WI38 (cell line): Measurements from ENCODE around the gene MAP2K3.

Experiments used
- H3K4me3 ChIP-seq: 2 replicates; pipeline ENCODE4 v1.5.1; 2011; ENCODE audit warnings: low read depth, mild to moderate bottlenecking, control low read depth, low read length
- CTCF ChIP-seq: IDR thresholded peaks from 2 replicates; pipeline ENCODE4 v1.5.1; 2012; ENCODE audit warnings: low read depth, mild to moderate bottlenecking, control low read depth, low read length

The MAP2K3 gene

DNA sequence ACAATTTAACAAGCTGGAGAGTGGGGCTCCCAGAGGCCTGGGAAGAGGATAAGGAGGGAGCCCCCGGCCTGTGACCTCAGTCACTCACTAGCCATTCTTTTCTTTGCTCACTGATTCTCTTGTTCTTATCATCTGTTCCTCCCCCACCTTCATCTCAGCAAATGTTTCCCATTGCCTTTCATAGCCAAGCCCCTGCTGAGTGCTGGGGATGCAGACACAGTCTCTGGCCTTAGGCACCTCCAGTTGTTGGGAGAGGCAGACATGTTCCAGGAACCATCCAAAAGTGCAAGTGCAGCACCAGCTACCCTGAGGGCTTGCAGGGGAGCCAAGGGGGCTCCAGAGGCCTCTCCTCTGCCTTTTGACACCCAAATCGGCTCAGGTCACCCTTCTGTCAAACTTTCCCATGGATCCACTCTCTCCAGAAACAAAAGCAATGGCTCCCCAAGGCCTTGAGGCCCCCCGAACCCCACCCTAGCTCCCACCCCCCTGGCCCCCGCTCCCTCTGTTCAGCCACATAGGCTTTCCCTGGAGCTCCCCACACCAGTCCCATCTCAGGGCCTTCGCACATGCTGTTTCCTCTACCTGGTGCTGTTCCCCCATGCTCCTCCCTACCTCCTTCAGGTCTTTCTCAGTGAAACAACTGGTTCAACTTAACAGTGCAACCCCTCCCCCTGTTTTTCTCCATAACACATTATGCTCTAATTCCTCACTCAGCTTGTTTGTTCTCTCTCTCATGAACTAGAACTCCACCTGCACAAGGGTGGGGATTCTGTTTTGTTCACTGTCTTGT lies 76.7 kb downstream of the MAP2K3 start:
- TF ChIP-seq CTCF = no peak
- H3K4me3 ChIP-seq = no peak overlapping the region

DNA sequence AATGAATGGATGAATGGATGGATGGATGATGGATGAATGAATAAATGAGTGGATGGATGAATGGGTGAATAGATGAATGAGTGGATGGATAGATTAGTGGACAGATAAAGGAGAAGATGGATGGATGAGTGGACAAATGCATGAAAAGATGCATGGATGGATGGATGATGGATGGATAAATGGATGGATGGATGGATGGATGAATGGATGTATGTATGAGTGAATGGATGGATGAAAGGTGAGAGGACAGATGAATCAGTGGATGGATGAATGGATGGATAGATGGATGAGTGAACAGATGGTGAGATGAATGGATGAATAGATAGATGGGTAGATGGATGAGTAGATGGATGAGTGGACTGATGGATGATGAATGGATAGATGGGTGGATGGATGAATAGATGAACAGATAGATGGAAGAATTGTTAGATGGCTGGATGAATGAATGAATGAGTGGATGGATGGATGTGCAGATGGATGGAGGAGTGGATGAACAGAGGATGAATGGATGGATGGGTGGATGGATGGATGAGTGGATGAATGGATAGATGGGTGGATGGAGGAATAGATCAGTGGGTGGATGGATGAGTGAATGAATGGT lies 77.9 kb downstream of the MAP2K3 start:
- no peak for TF ChIP-seq CTCF
- H3K4me3 ChIP-seq = no peak overlapping the region

- no peak for TF ChIP-seq CTCF
- H3K4me3 ChIP-seq = no peak overlapping the region
Observed at GRCh38 chr17:21363776-21364642, 79.5 kb downstream of the MAP2K3 start.
